GM18861 (cell line): Measurements from ENCODE around the gene XYLT2.
"Not testable (repeated sequence)": the region's sequence is repeated elsewhere in the genome, so short reads cannot be mapped to it uniquely, and the experiment has no call there.

Experiments
- ATAC-seq: cut with Tn5 transposase; IDR thresholded peaks from one replicate; pipeline ENCODE4 v1.9.1; 2021; ENCODE audit not compliant: unreplicated experiment

The XYLT2 gene

DNA sequence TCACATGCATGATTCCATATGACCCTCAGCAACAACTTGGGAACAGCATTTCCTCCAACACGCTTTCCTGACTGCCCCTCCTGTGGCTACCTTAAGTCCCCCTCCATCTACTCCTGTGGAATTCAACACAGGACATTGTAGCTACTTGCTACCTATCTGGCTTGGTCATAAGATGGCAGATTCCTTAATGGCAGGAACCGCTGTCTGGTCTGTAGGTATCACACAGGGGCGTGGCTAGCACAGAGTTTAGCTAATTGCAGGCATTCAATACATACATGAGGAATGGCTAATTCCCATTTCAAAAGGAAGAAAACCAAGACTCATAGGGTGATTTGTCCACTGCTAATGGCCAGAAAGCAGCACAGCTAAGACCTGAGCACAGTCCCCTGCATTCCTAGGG is 42.8 kb downstream of the XYLT2 start:
- ATAC-seq = no peak

- ATAC-seq = no peak
Measured at GRCh38 chr17:50389534-50389933, 43.6 kb downstream of the XYLT2 start.

GRCh38 chr17:50392621-50393020 is 46.7 kb downstream of the XYLT2 start:
- ATAC-seq = no peak

- ATAC-seq = no peak
Measured at GRCh38 chr17:50393700-50394099, 47.8 kb downstream of the XYLT2 start.

DNA sequence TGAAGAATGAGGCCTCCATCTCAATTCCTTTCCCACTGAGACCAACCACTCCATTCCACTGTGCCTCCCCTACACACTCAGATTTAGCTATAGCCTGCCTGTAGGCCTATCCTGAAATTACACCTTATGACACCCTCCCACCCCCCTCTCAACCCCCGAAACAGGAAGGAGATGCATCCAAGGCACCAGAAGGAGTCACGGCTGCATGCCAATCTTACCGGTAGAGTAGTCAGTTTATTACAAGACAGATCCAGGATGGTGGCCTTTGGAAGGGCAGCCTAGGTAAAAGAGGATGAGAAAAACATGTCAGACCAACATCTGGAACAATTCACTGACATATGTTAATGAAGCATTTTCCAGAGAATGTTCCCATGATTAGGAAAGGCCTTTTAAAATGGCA is 48.8 kb downstream of the XYLT2 start:
- ATAC-seq = no peak

DNA sequence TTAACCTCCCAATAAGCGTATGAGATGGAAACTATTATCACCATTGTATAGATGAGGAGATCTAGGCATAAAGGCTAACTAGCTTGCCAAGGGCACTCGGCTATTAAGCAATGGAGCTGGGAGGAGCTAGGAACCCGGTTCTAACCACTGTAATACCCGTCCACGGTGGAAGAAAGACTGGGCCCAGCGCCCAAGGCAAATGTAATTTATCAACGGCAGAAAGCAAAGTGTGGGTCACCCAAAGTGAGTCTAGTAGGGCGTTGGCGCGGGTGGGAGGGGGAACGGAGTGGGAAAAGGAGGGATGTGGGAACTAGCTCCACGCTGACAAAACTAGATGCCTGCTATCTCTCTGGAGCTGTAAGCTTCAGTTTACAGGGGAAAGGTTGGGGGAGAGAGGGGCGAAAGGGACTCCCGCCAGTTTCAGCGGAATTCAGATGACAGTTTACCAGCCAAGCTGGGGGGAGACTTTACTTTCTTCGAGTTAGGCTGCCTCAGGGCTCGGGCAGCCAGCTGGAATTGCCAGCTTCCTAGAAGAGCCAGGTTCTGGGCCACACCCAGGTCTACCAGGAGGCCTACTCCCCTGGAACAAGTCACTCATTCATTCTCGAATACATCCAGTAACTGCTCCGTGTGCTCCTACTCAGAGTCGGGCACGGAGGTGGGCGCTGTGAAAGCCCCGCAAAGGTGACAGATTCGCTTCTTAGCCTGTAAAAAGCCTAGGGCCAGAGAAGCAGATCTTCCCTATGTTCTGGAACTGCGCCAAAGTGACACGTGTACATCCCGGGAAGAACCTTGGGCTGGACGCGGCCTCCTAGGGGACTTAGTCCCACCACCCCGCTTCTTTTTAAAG is 50.6 kb downstream of the XYLT2 start:
- ATAC-seq = no peak

DNA sequence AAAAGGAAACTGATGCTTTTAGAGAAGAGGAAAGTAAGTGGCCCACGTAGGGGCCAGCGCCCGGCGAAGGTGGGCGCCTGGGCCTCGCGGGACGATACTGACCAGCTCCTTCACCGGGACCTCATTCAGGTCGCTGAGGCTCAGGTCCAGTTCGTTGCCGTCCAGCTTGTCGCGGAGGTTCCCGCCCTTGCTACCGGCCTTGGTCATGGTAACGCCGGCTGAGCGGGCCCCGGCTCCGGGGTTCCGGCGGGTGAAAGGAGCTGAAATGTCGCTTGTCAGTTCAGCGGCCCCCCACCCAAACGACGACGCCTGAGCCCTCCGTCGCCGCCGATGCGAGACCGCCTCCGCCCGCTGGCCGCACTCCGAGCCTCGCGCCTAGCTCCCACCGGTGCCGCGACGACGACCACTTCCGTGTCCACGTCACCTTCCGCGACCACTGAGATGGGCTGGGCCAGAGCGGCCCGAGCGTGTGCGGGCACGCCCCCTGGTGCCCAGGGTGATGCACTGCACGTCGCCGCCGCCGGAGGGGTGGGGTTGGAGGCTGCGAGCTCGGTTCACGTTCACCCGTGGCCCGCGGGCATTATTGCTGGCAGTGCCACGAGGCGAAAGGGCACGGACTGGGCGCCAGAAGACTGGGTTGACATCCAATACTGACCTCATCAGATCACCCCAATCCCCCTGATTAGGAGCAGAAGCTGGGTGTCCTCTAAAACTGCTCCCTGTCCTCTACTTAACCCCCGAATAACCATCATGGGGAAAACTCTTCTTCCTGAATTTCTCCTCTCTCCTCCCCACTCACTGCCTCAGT is 51.4 kb downstream of the XYLT2 start, which contains the start of gene LRRC59:
Gene LRRC59, minus strand, starts transcription at position 413 of the 808 bp plus-strand sequence. Its CDS starts 206 bp downstream, at position 207.
- ATAC-seq = peak; percentile 91

GRCh38 chr17:50397919-50398285 is 52.0 kb downstream of the XYLT2 start:
- ATAC-seq = no peak

DNA sequence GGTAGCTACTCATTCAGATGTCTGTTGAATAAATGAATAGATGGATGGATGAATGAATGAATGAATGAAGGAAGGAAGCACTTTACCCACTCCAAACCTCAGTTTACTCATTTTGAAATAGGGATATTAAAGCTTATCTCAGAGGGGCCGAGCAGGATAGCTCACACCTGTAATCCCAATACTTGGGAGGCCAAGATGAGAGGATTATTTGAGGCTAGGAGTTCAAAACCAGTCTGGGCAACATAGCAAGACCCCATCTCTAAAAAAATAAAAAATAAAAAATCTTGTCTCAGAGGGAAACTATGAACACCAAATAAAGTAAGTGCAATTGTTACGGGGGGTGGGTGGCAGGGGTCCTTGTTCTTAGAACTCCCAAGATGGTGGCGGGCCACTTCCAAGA is 52.7 kb downstream of the XYLT2 start:
- not testable (repeated sequence) for ATAC-seq

DNA sequence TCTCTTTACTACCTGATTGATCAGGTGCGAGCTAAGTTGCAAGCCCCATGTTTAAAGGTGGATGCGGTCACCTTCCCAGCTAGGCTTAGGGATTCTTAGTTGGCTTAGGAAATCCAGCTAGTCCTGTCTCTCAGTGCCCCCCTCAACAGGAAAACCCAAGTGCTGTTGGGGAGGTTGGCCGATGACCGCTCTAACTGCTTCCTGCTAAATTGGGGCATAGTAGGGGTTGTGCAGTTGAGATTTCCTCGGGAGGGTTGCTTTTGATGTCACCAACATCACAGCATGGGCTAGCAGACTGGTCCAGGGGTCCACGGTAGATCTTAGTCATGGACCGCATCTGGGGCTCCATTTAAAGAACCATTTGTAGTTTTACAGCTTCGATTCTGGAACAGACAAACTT is 53.7 kb downstream of the XYLT2 start:
- not testable (repeated sequence) for ATAC-seq

DNA sequence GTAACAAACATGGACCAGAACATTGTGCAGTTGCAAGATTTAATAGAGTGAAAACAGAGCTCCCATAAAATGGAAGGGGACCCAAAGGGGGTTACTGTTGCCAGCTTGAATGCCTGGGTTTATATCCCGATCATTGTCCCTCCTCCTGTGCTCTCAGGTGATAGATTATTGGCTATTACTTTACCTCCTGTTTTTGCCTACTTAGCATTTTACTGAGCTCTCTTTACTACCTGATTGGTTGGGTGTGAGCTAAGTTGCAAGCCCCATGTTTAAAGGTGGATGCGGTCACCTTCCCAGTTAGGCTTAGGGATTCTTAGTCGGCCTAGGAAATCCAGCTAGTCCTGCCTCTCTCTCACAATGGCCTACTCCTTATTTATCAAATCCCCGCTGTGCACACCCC is 59.4 kb downstream of the XYLT2 start:
- not testable (repeated sequence) for ATAC-seq

- no peak for ATAC-seq
Measured at GRCh38 chr17:50406578-50406977, 60.7 kb downstream of the XYLT2 start.

DNA sequence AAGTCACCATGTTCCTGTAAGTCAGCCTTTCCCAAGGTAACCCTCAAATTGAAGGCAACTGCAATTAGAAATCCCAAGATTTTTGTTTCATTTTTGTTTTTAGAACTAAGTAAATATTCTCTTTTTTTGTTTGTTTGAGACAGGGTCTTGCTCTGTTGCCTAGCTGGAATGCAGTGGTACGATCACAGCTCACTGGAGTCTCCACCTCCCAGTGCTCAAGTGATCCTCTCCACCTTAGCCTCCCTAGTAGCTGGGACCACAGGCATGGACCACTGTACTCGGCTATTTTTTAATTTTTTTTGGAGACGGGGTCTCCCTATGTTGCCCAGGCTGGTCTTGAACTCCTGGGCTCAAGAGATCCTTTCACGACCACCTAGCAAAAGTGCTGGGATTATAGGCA is 62.0 kb downstream of the XYLT2 start:
- ATAC-seq = no peak
